HepG2 (cell line): ENCODE data around the gene NEIL3. TPM values are rescaled to one million over a fixed set of nuclear protein-coding genes. Genes with fewer than 3 reads are reported as not detected.

ENCODE experiments used
- AKNA ChIP-seq: sonication (generic); formaldehyde crosslinking; IDR thresholded peaks from 2 replicates; pipeline ENCODE4 v1.4.0; 2020; ENCODE audit warnings: missing genetic modification reagents, borderline replicate concordance
- ATAD3A ChIP-seq: sonication (generic); formaldehyde crosslinking; IDR thresholded peaks from 2 replicates; pipeline ENCODE4 v1.4.0; 2020; ENCODE audit warnings: missing genetic modification reagents
- CEBPB ChIP-seq: IDR thresholded peaks from 2 replicates; pipeline ENCODE4 v1.6.1; 2011; ENCODE audit warnings: low read depth, low read length, improper control_type of control experiment, borderline replicate concordance
- IKZF1 ChIP-seq: fragments of 450-650 bp; IDR thresholded peaks from 2 replicates; pipeline ENCODE4 v1.7.1; 2016
- MIER3 ChIP-seq: IDR thresholded peaks from 2 replicates; pipeline ENCODE4 v1.6.1; 2016; ENCODE audit warnings: missing compliant biosample characterization, borderline replicate concordance
- MTA1 ChIP-seq: sonication (generic); formaldehyde crosslinking; IDR thresholded peaks from 2 replicates; pipeline ENCODE4 v1.4.0; 2020; ENCODE audit warnings: missing genetic modification reagents, mild to moderate bottlenecking, borderline replicate concordance
- PBX3 ChIP-seq: sonication (generic); formaldehyde crosslinking; IDR thresholded peaks from 2 replicates; pipeline ENCODE4 v1.8.1; 2023; ENCODE audit warnings: missing genetic modification reagents, inconsistent platforms, borderline replicate concordance
- RNF219 ChIP-seq: sonication (generic); formaldehyde crosslinking; IDR thresholded peaks from 2 replicates; pipeline ENCODE4 v1.5.0; 2020; ENCODE audit warnings: mild to moderate bottlenecking, missing genetic modification reagents
- SIN3A ChIP-seq: IDR thresholded peaks from 2 replicates; pipeline ENCODE4 v1.6.1; 2011; ENCODE audit warnings: low read depth, mild to moderate bottlenecking, control low read depth, low read length, borderline replicate concordance
- SMARCE1 ChIP-seq: fragments of 450-650 bp; IDR thresholded peaks from 2 replicates; pipeline ENCODE4 v1.6.1; 2017; ENCODE audit warnings: borderline replicate concordance
- U2AF2 ChIP-seq: fragments of 200-400 bp; formaldehyde crosslinking; IDR thresholded peaks from 2 replicates; pipeline ENCODE4 v1.6.1; 2017; ENCODE audit warnings: low read depth, mild to moderate bottlenecking, low read length
- YEATS2 ChIP-seq: sonication (generic); formaldehyde crosslinking; IDR thresholded peaks from 2 replicates; pipeline ENCODE4 v1.4.0; 2020; ENCODE audit warnings: missing genetic modification reagents, borderline replicate concordance
- ZNF547 ChIP-seq: sonication (generic); formaldehyde crosslinking; IDR thresholded peaks from 2 replicates; pipeline ENCODE4 v1.5.1; 2020; ENCODE audit warnings: mild to moderate bottlenecking, missing genetic modification reagents
- ZNF563 ChIP-seq: sonication (generic); formaldehyde crosslinking; IDR thresholded peaks from 2 replicates; pipeline ENCODE4 v1.8.0; 2022; ENCODE audit warnings: mild to moderate bottlenecking, moderate library complexity, missing genetic modification reagents
- ZNF614 ChIP-seq: IDR thresholded peaks from 2 replicates; pipeline ENCODE4 v1.6.1; 2018; ENCODE audit warnings: missing biosample characterization, missing genetic modification reagents, inconsistent platforms, borderline replicate concordance
- ZNF670 ChIP-seq: sonication (generic); formaldehyde crosslinking; IDR thresholded peaks from 2 replicates; pipeline ENCODE4 v1.8.0; 2022; ENCODE audit warnings: mild to moderate bottlenecking, missing genetic modification reagents, borderline replicate concordance
- ZNF724P ChIP-seq: sonication (generic); formaldehyde crosslinking; IDR thresholded peaks from 2 replicates; pipeline ENCODE4 v1.8.0; 2022; ENCODE audit warnings: missing genetic modification reagents, borderline replicate concordance
- ZNF781 ChIP-seq: sonication (generic); formaldehyde crosslinking; IDR thresholded peaks from 2 replicates; pipeline ENCODE4 v1.5.1; 2020; ENCODE audit warnings: borderline replicate concordance, mild to moderate bottlenecking, missing genetic modification reagents; ENCODE audit errors: not compliant biosample characterization
- ZNF878 ChIP-seq: sonication (generic); formaldehyde crosslinking; IDR thresholded peaks from 2 replicates; pipeline ENCODE4 v1.8.1; 2023; ENCODE audit warnings: mild to moderate bottlenecking, missing genetic modification reagents, moderate library complexity
- ZSCAN30 ChIP-seq: sonication (generic); formaldehyde crosslinking; IDR thresholded peaks from 2 replicates; pipeline ENCODE4 v1.5.0; 2020; ENCODE audit warnings: mild to moderate bottlenecking, missing genetic modification reagents
- polyA plus RNA-seq, 8 experiments: library from polyadenylated mRNA; depleted of rRNA in 3 of 8; stranded (reverse) in 7 of 8; unstranded in 1 of 8; fragments of >200 nt; fragmentation: Illumina TruSeq in 4 of 8; extraction: Trizol in 4 of 8; gene quantifications; 2 replicates each; pipeline versions ENCODE4 v1.2.1 to v1.2.3, GENCODE V29; 2011 to 2016; ENCODE audit warnings: low read depth in 4 of 8, missing spikeins in 1 of 8, mixed read lengths in 1 of 8; ENCODE audit not compliant: insufficient read depth in 1 of 8
- total RNA-seq, 5 experiments: library from RNA; depleted of rRNA; stranded (reverse); fragments of >200 nt; fragmentation: Illumina TruSeq; extraction: Trizol; gene quantifications; 2 replicates each; pipeline ENCODE4 v1.2.3, GENCODE V29; 2016; ENCODE audit warnings: low read depth in 1 of 5

Gene NEIL3
- total and polyA plus RNA-seq, 2 of the 13 experiments (the other 11 are each of a cell fraction or from before 2014, with no cell fraction given), result 3.5 to 8.4 TPM

GRCh38 chr4:177309522-177310371 is at the start of gene NEIL3 (continued):
- no peak for TF ChIP-seq ZSCAN30 (CRISPR knock-in tag)
- TF ChIP-seq ZNF781 (CRISPR knock-in tag), result peak; percentile 91
- TF ChIP-seq ZNF670, result peak; percentile 46; the same call in 1 of the 2 replicates
- TF ChIP-seq ZNF547 (CRISPR knock-in tag), result peak; percentile 80; the same call in 1 of the 2 replicates
- TF ChIP-seq AKNA (CRISPR knock-in tag), result no peak
- TF ChIP-seq CEBPB, result no peak
- no peak for TF ChIP-seq PBX3 (CRISPR knock-in tag)
- TF ChIP-seq U2AF2, result no peak
- peak; percentile 99 for TF ChIP-seq SIN3A
- TF ChIP-seq IKZF1, result no peak
- TF ChIP-seq ZNF878 (CRISPR knock-in tag), result peak; percentile 88
- peak; percentile 50; the same call in 1 of the 2 replicates for TF ChIP-seq MIER3 (CRISPR knock-in tag)
- no peak for TF ChIP-seq RNF219 (CRISPR knock-in tag)
- no peak for TF ChIP-seq ATAD3A (CRISPR knock-in tag)
- TF ChIP-seq ZNF614 (CRISPR knock-in tag), result peak; percentile 49; the same call in 1 of the 2 replicates
- TF ChIP-seq YEATS2 (CRISPR knock-in tag), result 0 out of 2 replicates have a peak, but pooled peaks have one; percentile 63
- TF ChIP-seq MTA1 (CRISPR knock-in tag), result 0 out of 2 replicates have a peak, but pooled peaks have one; percentile 75
- TF ChIP-seq ZNF724P (CRISPR knock-in tag), result 0 out of 2 replicates have a peak, but pooled peaks have one; percentile 39
- no peak for TF ChIP-seq SMARCE1
- no peak for TF ChIP-seq ZNF563 (CRISPR knock-in tag)
